MCF 10A (cell line): ENCODE data around the gene FAT1. TPM values are rescaled to one million over a fixed set of nuclear protein-coding genes. Genes with fewer than 3 reads are reported as not detected.
A peak's percentile ranks its signal among the peaks of the same experiment; 100 is the strongest.

Experiments
- BruUV-seq: library from RNA; stranded (reverse); fragments of 400-500 nt; replicated peaks from 2 replicates; lab custom pipeline; 2021; lab: Mats Ljungman, UMichigan
- CTCF ChIA-PET: fragments of 300-600 bp; sonication (Branson Sonifier 250); formaldehyde crosslinking; extraction: SDS; loops from one replicate; lab custom pipeline; 2021; ENCODE audit warnings: antibody characterized with exemption, inconsistent platforms; lab: Yijun Ruan, JAX
- POLR2A ChIA-PET: fragments of 300-600, 350-650 bp; sonication (Branson Sonifier 250); formaldehyde crosslinking; extraction: SDS; loops from one replicate; lab custom pipeline; 2020; ENCODE audit warnings: antibody characterized with exemption, inconsistent platforms; lab: Yijun Ruan, JAX
- DNase-seq: peaks from one replicate; pipeline ENCODE4 v3.0.0-alpha.2; 2018; ENCODE audit not compliant: unreplicated experiment
- H3K27ac Mint-ChIP-seq: one replicate; pipeline ENCODE4 v1.8.0; 2022; ENCODE audit warnings: mild to moderate bottlenecking, low read depth, mixed read lengths; ENCODE audit not compliant: unreplicated experiment
- H3K27me3 Mint-ChIP-seq: one replicate; pipeline ENCODE4 v1.8.0; 2022; ENCODE audit warnings: mixed read lengths; ENCODE audit not compliant: insufficient read depth, unreplicated experiment
- H3K36me3 Mint-ChIP-seq: one replicate; pipeline ENCODE4 v1.8.0; 2022; ENCODE audit warnings: mild to moderate bottlenecking, moderate library complexity, mixed read lengths; ENCODE audit not compliant: insufficient read depth, unreplicated experiment
- H3K4me1 Mint-ChIP-seq: one replicate; pipeline ENCODE4 v1.8.0; 2022; ENCODE audit warnings: mixed read lengths; ENCODE audit not compliant: insufficient read depth, unreplicated experiment
- H3K4me3 Mint-ChIP-seq: one replicate; pipeline ENCODE4 v1.8.0; 2022; ENCODE audit warnings: mild to moderate bottlenecking, moderate library complexity, mixed read lengths; ENCODE audit not compliant: unreplicated experiment
- H3K9me3 Mint-ChIP-seq: one replicate; pipeline ENCODE4 v1.8.0; 2022; ENCODE audit warnings: mixed read lengths; ENCODE audit not compliant: unreplicated experiment
- intact Hi-C: fragments of 100-400 bp; cut with micrococcal nuclease; formaldehyde crosslinking; loops from 2 replicates; pipeline ENCODE4 v1.14.1; 2022
- total RNA-seq: library from RNA; stranded (reverse); gene quantifications from 2 replicates; pipeline ENCODE4 v1.2.3, GENCODE V29; 2022
- TF ChIP-seq, protein P1 (sequence below): fragments of 200-600 bp; IDR thresholded peaks from one replicate; pipeline ENCODE4 v1.8.0; 2022; ENCODE audit warnings: antibody characterized with exemption, mild to moderate bottlenecking; ENCODE audit not compliant: unreplicated experiment

The FAT1 gene
- total RNA-seq, 1 experiment from 2014 or later = 165 TPM

DNA sequence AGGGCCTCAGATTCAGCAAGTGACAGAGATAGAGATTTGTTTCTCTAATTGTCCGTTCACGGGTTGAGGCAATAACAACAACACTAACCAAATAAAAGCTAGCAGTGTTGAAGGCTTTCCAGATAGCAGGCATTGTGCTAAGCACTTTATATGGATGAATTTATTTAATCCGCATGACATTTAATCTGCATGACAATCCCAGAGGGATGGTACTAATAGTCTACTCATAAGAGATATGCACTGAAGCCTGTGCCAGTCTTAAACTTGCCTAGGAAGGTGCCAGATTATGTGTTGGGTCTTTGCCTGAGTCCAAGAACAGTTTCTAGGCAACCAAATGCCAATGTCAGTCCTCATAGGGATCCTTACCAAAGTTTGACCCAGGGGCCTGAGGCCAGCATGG, 37.7 kb upstream of the FAT1 start:
- ChIA-PET POLR2A (no interaction called here), CTCF (interaction anchor here (1.6 kb wide), 1 partner anchor 10 kb away, joined by 4 read pairs; no protein-coding TSS in a partner anchor)
- no TSS peak for BruUV-seq
- Mint-ChIP-seq H3K4me3 (no peak overlapping the region), H3K9me3 (no peaks in the 10 kb centered on the region), H3K27ac (no peak overlapping the region), H3K36me3 (no peaks in the 10 kb centered on the region), H3K27me3 (no peaks in the 10 kb centered on the region), H3K4me1 (peaks cover 27% of the 10 kb centered on the region)
- TF ChIP-seq, protein P1, sequence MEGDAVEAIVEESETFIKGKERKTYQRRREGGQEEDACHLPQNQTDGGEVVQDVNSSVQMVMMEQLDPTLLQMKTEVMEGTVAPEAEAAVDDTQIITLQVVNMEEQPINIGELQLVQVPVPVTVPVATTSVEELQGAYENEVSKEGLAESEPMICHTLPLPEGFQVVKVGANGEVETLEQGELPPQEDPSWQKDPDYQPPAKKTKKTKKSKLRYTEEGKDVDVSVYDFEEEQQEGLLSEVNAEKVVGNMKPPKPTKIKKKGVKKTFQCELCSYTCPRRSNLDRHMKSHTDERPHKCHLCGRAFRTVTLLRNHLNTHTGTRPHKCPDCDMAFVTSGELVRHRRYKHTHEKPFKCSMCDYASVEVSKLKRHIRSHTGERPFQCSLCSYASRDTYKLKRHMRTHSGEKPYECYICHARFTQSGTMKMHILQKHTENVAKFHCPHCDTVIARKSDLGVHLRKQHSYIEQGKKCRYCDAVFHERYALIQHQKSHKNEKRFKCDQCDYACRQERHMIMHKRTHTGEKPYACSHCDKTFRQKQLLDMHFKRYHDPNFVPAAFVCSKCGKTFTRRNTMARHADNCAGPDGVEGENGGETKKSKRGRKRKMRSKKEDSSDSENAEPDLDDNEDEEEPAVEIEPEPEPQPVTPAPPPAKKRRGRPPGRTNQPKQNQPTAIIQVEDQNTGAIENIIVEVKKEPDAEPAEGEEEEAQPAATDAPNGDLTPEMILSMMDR = no peak
- intact Hi-C loops = loop anchor here (10.0 kb wide), 1 partner anchor 163 kb away; no protein-coding TSS in a partner anchor
- DNase-seq = no peak

- peak; percentile 83 for DNase-seq
- CTCF ChIA-PET = interaction anchor here (0.5 to 1.6 kb wide), 4 partner anchors 11 to 1462 kb away, joined by 3 to 4 read pairs (median 4); no protein-coding TSS in a partner anchor
- Mint-ChIP-seq H3K4me3 (no peak overlapping the region), H3K36me3 (no peaks in the 10 kb centered on the region), H3K9me3 (no peaks in the 10 kb centered on the region), H3K27ac (no peak overlapping the region), H3K27me3 (no peaks in the 10 kb centered on the region), H3K4me1 (peaks cover 21% of the 10 kb centered on the region)
- TF ChIP-seq, protein P1 = no peak
- POLR2A ChIA-PET = interaction anchor here (0.7 kb wide), 1 partner anchor 152 kb away, joined by 4 read pairs; no protein-coding TSS in a partner anchor
- intact Hi-C loops = loop anchor here (10.0 kb wide), 1 partner anchor 164 kb away; no protein-coding TSS in a partner anchor
- BruUV-seq = no TSS peak
Observed at GRCh38 chr4:186760576-186760975, 36.9 kb upstream of the FAT1 start.

GRCh38 chr4:186759990-186760389, 36.3 kb upstream of the FAT1 start:
- TF ChIP-seq, protein P1 = no peak
- CTCF ChIA-PET = interaction anchor here (0.6 to 1.6 kb wide), 3 partner anchors 12 to 33 kb away, joined by 4 read pairs; no protein-coding TSS in a partner anchor
- DNase-seq = no peak
- no TSS peak for BruUV-seq
- Mint-ChIP-seq H3K9me3 (no peaks in the 10 kb centered on the region), H3K27me3 (no peaks in the 10 kb centered on the region), H3K36me3 (no peaks in the 10 kb centered on the region), H3K4me3 (no peak overlapping the region), H3K27ac (no peak overlapping the region), H3K4me1 (peaks cover 16% of the 10 kb centered on the region)
- intact Hi-C loops = loop anchor here (10.0 kb wide), 1 partner anchor 165 kb away; no protein-coding TSS in a partner anchor
- POLR2A ChIA-PET = interaction anchor here (0.7 kb wide), 1 partner anchor 153 kb away, joined by 4 read pairs; no protein-coding TSS in a partner anchor

DNA sequence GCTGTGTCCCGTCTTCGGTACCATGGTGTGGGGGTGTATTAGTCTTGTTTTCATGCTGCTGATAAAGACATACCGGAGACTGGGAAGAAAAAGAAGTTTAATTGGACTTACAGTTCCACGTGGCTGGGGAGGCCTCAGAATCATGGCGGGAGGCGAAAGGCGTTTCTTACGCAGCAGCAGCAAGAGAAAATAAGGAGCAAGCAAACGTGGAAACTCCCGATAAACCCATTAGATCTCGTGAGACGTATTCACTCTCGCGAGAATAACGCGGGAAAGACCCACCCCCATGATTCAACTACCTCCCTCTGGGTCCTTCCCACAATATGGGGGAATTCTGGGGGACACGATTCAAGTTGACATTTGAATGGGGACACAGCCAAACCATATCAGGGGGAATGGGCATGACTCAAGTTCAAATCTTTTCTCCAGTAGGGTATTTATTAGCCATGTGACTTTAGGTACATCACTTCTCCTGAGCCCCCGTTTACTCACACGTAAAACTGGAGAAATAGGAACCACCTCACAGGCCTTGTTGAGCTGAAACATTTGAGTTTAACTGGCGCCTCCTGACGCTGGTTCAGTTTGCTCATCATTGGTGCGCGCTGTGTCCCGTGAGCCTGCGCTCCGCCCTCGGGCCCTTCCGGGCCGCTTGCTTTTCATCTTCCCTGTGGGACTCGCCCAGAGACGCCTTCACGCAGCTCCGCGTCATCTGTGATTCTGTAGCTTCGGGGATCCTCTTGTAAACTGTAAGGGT, 35.5 kb upstream of the FAT1 start:
- Mint-ChIP-seq H3K27me3 (no peaks in the 10 kb centered on the region), H3K4me1 (peaks cover 13% of the 10 kb centered on the region), H3K36me3 (no peaks in the 10 kb centered on the region), H3K9me3 (no peaks in the 10 kb centered on the region), H3K27ac (no peak overlapping the region), H3K4me3 (no peak overlapping the region)
- no TSS peak for BruUV-seq
- intact Hi-C loops = no loop called here
- no peak for DNase-seq
- TF ChIP-seq, protein P1 = no peak
- ChIA-PET CTCF (interaction anchor here (1.5 kb wide), 1 partner anchor 32 kb away, joined by 4 read pairs; no protein-coding TSS in a partner anchor), POLR2A (interaction anchor here (0.6 kb wide), 1 partner anchor 55 kb away, joined by 3 read pairs; no protein-coding TSS in a partner anchor)
